ENCODE results near the gene PALLD. TPM values are rescaled to one million over a fixed set of nuclear protein-coding genes. Genes with fewer than 3 reads are reported as not detected.

The PALLD gene
- total RNA-seq, 1 experiment from 2014 or later = 18.3 TPM

DNA sequence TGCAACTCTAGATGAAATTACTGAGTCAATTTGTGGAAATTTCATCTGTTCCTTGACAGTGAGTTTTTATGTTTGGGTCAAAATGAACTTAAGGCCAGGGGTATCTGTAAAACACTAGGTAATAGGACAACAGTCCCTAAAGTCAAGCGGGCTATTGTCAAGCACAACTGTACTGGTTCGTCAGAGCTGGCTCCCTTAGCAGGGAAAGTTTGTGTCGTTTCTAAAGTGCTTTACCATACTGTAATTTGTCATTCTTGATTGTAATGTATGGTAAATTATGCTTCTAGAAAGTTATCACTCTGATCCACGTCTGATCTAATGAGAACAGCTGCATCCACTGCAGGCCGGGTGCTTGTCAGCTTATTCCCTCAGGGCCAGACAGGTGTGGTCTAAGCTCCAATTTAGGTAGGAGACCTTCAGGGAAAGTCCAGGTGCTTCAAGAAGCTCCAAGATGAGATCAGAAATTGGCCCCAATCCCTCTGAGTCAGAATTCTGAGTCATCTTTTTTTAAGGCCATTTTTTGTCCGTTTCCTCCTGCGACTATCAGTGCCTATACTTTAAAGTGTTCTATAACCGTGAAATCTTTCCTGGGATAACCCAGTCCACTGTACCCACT, 92.2 kb downstream of the PALLD start:
- Histone ChIP-seq H2AK5ac (ENCODE audit: insufficient read length, low read length) (no peak overlapping the region), H3K9ac (ENCODE audit: extremely low read depth, insufficient read length, low read length) (no peak overlapping the region), H3K9me3 (ENCODE audit: control insufficient read depth, low read depth, low read length) (no peaks in the 10 kb centered on the region), H4K91ac (ENCODE audit: insufficient read length, low read depth, low read length) (no peak overlapping the region), H4K5ac (ENCODE audit: insufficient read length, low read depth, low read length) (no peak overlapping the region), H3K79me1 (ENCODE audit: insufficient read depth, low read depth, low read length, poor library complexity, severe bottlenecking) (no peaks in the 10 kb centered on the region), H2AFZ (ENCODE audit: low read length) (no peak overlapping the region), H3K4me2 (ENCODE audit: insufficient read depth, insufficient read length, low read length) (no peak overlapping the region), H3K56ac (ENCODE audit: insufficient read length, low read depth, low read length) (no peak overlapping the region), H3K4me1 (ENCODE audit: insufficient read depth, low read length) (no peaks in the 10 kb centered on the region), H3K27me3 (ENCODE audit: insufficient read depth, low read length) (no peaks in the 10 kb centered on the region), H3K23me2 (ENCODE audit: insufficient read length, low read depth, low read length, poor library complexity, severe bottlenecking) (no peaks in the 10 kb centered on the region), H3K14ac (ENCODE audit: insufficient read depth, low read length) (no peak overlapping the region), H2BK15ac (ENCODE audit: low read depth, low read length) (no peak overlapping the region), H2BK5ac (ENCODE audit: insufficient read length, low read length) (no peak overlapping the region), H4K20me1 (ENCODE audit: control insufficient read depth, insufficient read depth, insufficient read length) (no peaks in the 10 kb centered on the region), H2BK20ac (ENCODE audit: low read depth, low read length, poor library complexity, severe bottlenecking) (no peak overlapping the region), H2BK12ac (ENCODE audit: insufficient read length, low read depth, low read length) (no peak overlapping the region), H4K8ac (replicated peaks; ENCODE audit: insufficient read length, low read depth, low read length) (no peak overlapping the region), H3K18ac (ENCODE audit: insufficient read length, low read depth, low read length) (no peak overlapping the region), H3K23ac (ENCODE audit: insufficient read length, low read depth, low read length) (no peak overlapping the region), H3K4ac (ENCODE audit: low read depth, low read length) (no peak overlapping the region), H3K79me2 (ENCODE audit: insufficient read depth, low read length) (no peaks in the 10 kb centered on the region), H3T11ph (ENCODE audit: low read length) (no peak overlapping the region), H2BK120ac (ENCODE audit: low read depth, low read length, poor library complexity, severe bottlenecking) (no peak overlapping the region), H3K27ac (ENCODE audit: insufficient read length, low read depth, low read length) (no peak overlapping the region)
- H3K27ac Mint-ChIP-seq = no peak overlapping the region
- H3K36me3 Mint-ChIP-seq (ENCODE audit: insufficient read depth in 1 of 3, low read depth in 3 of 3) = no peaks in the 10 kb centered on the region
- no peak for DNase-seq
- H3K4me1 Mint-ChIP-seq = peaks cover 7 to 14% of the 10 kb centered on the region in 2 experiments; a peak in 3 of 4 replicates
- H3K27me3 Mint-ChIP-seq (ENCODE audit: low read depth) = no peaks in the 10 kb centered on the region
- no peaks in the 10 kb centered on the region for H3K9me3 Mint-ChIP-seq
- no CpG with 5 or more reads among the region's 8 CpGs for WGBS (ENCODE audit: extremely low coverage, insufficient read length, low lambda C conversion rate)
- no peak overlapping the region; a peak in 1 of 5 replicates for H3K4me3 Mint-ChIP-seq
- TF ChIP-seq CTCF (conservative IDR thresholded peaks at IDR 0.05) = no peak

Measured in H9 (cell line).